GM12872 (cell line): ENCODE data around the gene ATP13A4.

ENCODE experiments used
- TF ChIP-seq, protein P1 (sequence below): IDR thresholded peaks from 3 replicates; pipeline ENCODE4 v1.5.1; 2011; ENCODE audit warnings: low read depth, mild to moderate bottlenecking, low read length, moderate library complexity; ENCODE audit not compliant: insufficient read depth

Gene ATP13A4, protein sequence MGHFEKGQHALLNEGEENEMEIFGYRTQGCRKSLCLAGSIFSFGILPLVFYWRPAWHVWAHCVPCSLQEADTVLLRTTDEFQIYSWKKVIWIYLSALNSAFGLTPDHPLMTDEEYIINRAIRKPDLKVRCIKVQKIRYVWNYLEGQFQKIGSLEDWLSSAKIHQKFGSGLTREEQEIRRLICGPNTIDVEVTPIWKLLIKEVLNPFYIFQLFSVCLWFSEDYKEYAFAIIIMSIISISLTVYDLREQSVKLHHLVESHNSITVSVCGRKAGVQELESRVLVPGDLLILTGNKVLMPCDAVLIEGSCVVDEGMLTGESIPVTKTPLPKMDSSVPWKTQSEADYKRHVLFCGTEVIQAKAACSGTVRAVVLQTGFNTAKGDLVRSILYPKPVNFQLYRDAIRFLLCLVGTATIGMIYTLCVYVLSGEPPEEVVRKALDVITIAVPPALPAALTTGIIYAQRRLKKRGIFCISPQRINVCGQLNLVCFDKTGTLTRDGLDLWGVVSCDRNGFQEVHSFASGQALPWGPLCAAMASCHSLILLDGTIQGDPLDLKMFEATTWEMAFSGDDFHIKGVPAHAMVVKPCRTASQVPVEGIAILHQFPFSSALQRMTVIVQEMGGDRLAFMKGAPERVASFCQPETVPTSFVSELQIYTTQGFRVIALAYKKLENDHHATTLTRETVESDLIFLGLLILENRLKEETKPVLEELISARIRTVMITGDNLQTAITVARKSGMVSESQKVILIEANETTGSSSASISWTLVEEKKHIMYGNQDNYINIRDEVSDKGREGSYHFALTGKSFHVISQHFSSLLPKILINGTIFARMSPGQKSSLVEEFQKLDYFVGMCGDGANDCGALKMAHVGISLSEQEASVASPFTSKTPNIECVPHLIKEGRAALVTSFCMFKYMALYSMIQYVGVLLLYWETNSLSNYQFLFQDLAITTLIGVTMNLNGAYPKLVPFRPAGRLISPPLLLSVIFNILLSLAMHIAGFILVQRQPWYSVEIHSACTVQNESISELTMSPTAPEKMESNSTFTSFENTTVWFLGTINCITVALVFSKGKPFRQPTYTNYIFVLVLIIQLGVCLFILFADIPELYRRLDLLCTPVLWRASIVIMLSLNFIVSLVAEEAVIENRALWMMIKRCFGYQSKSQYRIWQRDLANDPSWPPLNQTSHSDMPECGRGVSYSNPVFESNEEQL

DNA sequence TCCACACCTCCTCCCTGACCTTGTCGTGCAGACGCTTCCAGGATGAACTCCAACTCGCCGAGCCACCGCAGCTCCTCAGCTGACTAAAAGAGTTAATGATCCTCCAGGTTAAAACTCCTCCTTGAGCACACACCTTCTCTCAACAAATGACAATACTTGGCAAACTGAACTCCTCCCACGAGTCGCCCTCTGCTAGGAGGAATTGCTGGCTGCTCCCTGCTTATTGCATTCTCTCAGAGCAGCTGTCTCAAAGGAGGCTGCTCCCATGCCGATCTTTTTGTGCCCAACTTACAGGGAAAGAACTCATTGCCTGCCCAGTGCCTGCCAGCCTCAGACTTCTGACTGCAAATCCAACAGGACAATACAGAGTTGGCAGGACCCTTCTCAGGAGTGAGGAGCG, at the start of gene ATP13A4:
ATP13A4 (minus strand) TSS at position 85 of the 400 bp plus-strand sequence. CDS start 96 bp downstream, outside the sequence.
- TF ChIP-seq, protein P1, sequence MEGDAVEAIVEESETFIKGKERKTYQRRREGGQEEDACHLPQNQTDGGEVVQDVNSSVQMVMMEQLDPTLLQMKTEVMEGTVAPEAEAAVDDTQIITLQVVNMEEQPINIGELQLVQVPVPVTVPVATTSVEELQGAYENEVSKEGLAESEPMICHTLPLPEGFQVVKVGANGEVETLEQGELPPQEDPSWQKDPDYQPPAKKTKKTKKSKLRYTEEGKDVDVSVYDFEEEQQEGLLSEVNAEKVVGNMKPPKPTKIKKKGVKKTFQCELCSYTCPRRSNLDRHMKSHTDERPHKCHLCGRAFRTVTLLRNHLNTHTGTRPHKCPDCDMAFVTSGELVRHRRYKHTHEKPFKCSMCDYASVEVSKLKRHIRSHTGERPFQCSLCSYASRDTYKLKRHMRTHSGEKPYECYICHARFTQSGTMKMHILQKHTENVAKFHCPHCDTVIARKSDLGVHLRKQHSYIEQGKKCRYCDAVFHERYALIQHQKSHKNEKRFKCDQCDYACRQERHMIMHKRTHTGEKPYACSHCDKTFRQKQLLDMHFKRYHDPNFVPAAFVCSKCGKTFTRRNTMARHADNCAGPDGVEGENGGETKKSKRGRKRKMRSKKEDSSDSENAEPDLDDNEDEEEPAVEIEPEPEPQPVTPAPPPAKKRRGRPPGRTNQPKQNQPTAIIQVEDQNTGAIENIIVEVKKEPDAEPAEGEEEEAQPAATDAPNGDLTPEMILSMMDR, result no peak

DNA sequence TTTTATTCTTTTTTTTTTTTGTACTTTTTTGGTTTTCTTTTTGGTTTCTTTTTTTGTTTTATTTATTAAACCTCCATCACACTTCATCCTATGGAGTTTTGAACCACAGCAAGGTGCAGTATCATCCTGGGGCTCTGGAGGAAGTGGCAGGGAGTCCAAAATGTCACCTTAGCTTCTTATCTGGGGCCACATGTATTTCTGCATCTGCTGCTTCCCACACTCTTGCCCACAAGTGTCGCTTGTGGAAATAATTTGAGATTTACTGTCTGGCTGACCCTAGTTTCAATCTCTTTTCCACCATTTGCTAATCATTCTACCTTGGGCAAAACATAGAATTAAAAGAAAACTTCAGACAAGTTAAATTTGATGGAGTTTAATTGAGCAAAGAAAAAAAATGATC, 44.7 kb upstream of the ATP13A4 start:
- TF ChIP-seq, protein P1, result no peak

DNA sequence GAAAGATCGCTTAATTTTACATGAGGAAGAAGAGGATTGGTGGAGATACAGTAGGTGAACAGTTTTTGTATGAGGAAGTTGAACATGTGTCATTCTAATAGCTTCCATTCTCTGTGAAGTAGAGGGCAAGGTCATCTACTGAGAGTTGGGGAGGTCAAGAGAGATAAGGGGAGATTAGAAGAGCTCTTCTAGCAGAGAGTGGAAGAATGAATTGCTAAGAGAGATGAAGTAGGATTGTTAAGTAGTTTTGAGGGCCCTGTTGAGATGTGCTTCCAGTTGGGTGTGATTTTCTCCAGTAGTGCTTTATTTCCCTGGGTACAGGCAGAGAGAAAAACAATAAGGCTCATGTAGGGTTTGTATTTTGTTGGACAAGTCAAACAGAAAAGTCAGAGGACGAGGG, 43.5 kb upstream of the ATP13A4 start:
- TF ChIP-seq, protein P1, result no peak

DNA sequence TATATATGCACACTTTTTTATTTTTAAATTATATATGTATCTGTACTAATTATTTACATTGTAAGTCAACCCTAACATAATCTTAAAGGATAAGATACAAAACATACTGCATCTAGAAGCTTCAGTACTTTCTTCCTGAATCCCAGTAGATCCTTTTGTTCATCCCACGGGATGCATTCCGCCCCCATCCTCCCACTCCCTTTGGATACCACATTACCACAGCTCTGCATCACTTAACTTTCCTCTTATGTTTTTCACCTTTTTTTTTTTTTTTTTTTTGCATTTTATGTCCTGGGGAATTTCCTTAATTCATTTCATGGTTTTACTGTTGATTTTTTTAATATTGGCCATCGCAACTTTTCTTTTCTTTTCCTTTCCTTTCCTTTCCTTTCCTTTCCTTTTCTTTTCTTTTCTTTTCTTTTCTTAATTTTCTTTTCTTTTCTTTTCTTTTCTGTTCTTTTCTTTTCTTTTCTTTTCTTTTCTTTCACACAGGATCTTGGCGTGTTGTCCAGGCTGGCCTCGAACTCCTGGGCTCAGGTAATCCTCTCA, 41.3 kb upstream of the ATP13A4 start:
- TF ChIP-seq, protein P1, result no peak

DNA sequence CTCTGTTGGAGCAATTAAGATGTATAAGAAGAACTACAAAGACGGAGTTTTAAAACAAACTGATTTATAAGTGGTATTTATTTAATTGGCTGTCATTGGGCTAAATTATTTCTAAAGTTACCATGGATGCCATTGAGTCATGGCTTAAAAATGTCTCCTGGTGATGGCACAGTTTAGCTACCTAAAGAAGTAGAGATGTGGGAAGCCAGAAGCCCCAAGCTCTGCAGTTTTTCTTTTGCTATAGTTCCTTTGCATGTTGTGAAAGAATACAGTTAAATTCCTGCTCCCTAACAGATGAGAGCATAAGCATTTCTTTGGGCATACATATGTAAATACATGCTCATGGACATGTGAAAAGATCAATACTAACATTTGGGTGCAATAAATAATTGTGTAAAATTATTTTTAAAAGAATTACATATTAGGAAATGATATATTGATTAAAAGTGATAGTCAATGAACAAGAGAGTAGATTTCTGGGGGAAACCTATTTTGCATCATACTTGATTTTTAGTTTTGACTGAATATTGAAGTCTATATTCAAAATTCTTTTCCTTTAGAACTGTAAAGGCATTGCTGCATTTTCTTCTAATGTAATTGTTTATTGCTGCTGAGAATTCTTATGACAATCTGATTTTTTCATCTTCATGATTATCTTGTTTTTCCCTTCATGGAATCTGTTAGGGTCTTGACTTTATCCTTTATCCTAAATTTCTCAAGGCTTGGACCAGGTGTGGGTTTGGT, 40.4 kb upstream of the ATP13A4 start:
- TF ChIP-seq, protein P1, result no peak

DNA sequence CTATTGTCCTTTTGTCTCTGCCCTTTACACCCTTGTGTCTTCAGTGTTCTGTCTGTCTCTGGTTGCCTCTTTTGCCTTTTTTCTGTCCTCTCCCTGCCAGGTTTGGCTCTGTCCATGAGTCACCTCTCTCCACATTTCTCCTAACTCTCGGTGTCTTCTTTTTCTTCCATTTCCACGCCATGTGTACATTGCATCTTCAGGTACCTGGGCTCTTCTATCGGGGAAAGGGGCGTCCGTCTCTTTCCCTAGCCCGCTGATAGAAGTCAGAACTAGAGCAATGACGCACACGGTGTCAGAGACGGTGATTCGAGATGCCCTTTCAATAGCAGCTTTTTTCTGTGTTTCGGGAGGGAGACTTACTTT, 39.0 kb upstream of the ATP13A4 start:
- TF ChIP-seq, protein P1, result no peak
